Heart left ventricle (tissue), 13 donors: ENCODE data around the gene CIAO1.

Experiments
- CTCF ChIP-seq, 12 donors: fragments of 200-600 bp; sonication (generic) in 4 of 12; IDR thresholded peaks; one replicate each; pipeline versions ENCODE4 v1.5.0 to v1.8.0; 2018 to 2022; ENCODE audit warnings: antibody characterized with exemption in 12 of 12, mild to moderate bottlenecking in 5 of 12
- POLR2A ChIP-seq, 2 donors: fragments of 450-650 bp; IDR thresholded peaks; one replicate each; pipeline ENCODE4 v1.6.1; 2017; ENCODE audit warnings: antibody characterized with exemption in 2 of 2, mild to moderate bottlenecking in 2 of 2, moderate library complexity in 2 of 2
- donor health status: ischemic (EF 13 %, LVEDD 7.1; RV severe dilation, severe dysfunction).
- donor health status: DM: no; HTN: yes; CAD: no.
- donor health status: DM: no; HTN: no; CAD: no.
- donor health status: ischemic (EF 25% LVEDD 6.9; RV normal size, moderate dysfunction).
- donor health status: ischemic (EF 25% LVEDD 5.7; RV mildly dilated, moderate dysfunction).
- donor health status: ischemic (EF 35%, LVEDD 5.7; RV mildly dilated, moderate dysfunction).
- donor health status: nonischemic (EF 11% LVEDD 7.7; RV severe dilation, severe dysfunction).
- donor health status: DM: yes; HTN: yes; CAD: no.
- donor health status: PGD.
- donor health status: ischemic (EF 29% LVEDD 5.4; RV normal size, mild dysfunction).
- donor health status: nonischemic (EF 23%, LVEDD 6.1; RV moderate dilation, normal function).

- TF ChIP-seq POLR2A (IDR thresholded peaks at IDR 0.05) = no peak
- TF ChIP-seq CTCF (IDR thresholded peaks at IDR 0.05) = peak in 1 of 12 donors; percentile 3
These were observed 13.5 kb upstream of the CIAO1 start for GRCh38 chr2:96252526-96252925.
